HG02938 (cell line): ENCODE data around the gene ZIC1.

Experiments
- ATAC-seq: cut with Tn5 transposase; IDR thresholded peaks from one replicate; pipeline ENCODE4 v1.9.1; 2021; ENCODE audit warnings: mild to moderate bottlenecking, moderate library complexity; ENCODE audit not compliant: unreplicated experiment

Gene ZIC1

GRCh38 chr3:147394884-147395225 is 14.3 kb upstream of the ZIC1 start:
- ATAC-seq, result no peak

GRCh38 chr3:147395899-147396711 is 13.1 kb upstream of the ZIC1 start:
- no peak for ATAC-seq

GRCh38 chr3:147396712-147397046 is 12.5 kb upstream of the ZIC1 start:
- ATAC-seq, result no peak

- ATAC-seq, result no peak
Measured at GRCh38 chr3:147397155-147397874, 11.8 kb upstream of the ZIC1 start.

- ATAC-seq, result no peak
Measured at GRCh38 chr3:147397875-147398812, 11.0 kb upstream of the ZIC1 start.

- no peak for ATAC-seq
Measured at GRCh38 chr3:147398813-147399534, 10.2 kb upstream of the ZIC1 start.

- ATAC-seq, result no peak
Measured at GRCh38 chr3:147400111-147400510, 9.1 kb upstream of the ZIC1 start.

GRCh38 chr3:147400999-147401398 is 8.2 kb upstream of the ZIC1 start:
- no peak for ATAC-seq

GRCh38 chr3:147401421-147401820 is 7.7 kb upstream of the ZIC1 start:
- ATAC-seq, result no peak

GRCh38 chr3:147402159-147402558 is 7.0 kb upstream of the ZIC1 start:
- no peak for ATAC-seq

- no peak for ATAC-seq
Measured at GRCh38 chr3:147403511-147403910, 5.7 kb upstream of the ZIC1 start.

- no peak for ATAC-seq
Measured at GRCh38 chr3:147404000-147404799, 5.0 kb upstream of the ZIC1 start.

- ATAC-seq, result no peak
Measured at GRCh38 chr3:147404800-147405230, 4.3 kb upstream of the ZIC1 start.

GRCh38 chr3:147405231-147406027 is 3.7 kb upstream of the ZIC1 start:
- ATAC-seq, result no peak

GRCh38 chr3:147406028-147406931 is 2.9 kb upstream of the ZIC1 start, which contains the start of gene ZIC4:
Gene ZIC4 (minus strand): TSS chr3:147406543. CDS start chr3:147402797, 3,746 bp downstream.
- no peak for ATAC-seq

- no peak for ATAC-seq
Measured at GRCh38 chr3:147407114-147407497, 2.1 kb upstream of the ZIC1 start.

GRCh38 chr3:147407498-147408187 is 1.5 kb upstream of the ZIC1 start:
- ATAC-seq, result no peak
